Mesenchymal stem cell (in vitro differentiated cells and primary cell): Measurements from ENCODE around the gene C13orf46.

ENCODE experiments used
- DNase-seq: peaks from one replicate; pipeline ENCODE4 v3.0.0-alpha.2; 2013
- H2AFZ ChIP-seq: one replicate; pipeline ENCODE4 v1.6.1; 2013; ENCODE audit warnings: low read depth, mild to moderate bottlenecking, control low read depth, inconsistent platforms, low read length, moderate library complexity
- H2AK5ac ChIP-seq: 2 replicates; pipeline ENCODE4 v1.6.1; 2013; ENCODE audit warnings: low read length, moderate library complexity, mild to moderate bottlenecking, inconsistent platforms; ENCODE audit not compliant: severe bottlenecking
- H2BK120ac ChIP-seq: one replicate; pipeline ENCODE4 v1.6.1; 2013; ENCODE audit warnings: low read depth, mild to moderate bottlenecking, inconsistent platforms, low read length, moderate library complexity
- H2BK12ac ChIP-seq, 2 experiments: one replicate each; pipeline ENCODE4 v1.6.1; 2013; ENCODE audit warnings: inconsistent platforms in 2 of 2, low read length in 2 of 2, mild to moderate bottlenecking in 2 of 2, moderate library complexity in 2 of 2, control low read depth in 1 of 2
- H2BK15ac ChIP-seq: one replicate; pipeline ENCODE4 v1.6.1; 2013; ENCODE audit warnings: mild to moderate bottlenecking, low read depth, inconsistent platforms; ENCODE audit not compliant: poor library complexity, severe bottlenecking
- H2BK5ac ChIP-seq: 2 replicates; pipeline ENCODE4 v1.6.1; 2013; ENCODE audit warnings: low read depth, mild to moderate bottlenecking, low read length, control low read depth, inconsistent platforms; ENCODE audit not compliant: poor library complexity, severe bottlenecking
- H3K14ac ChIP-seq, 2 experiments: one replicate each; pipeline ENCODE4 v1.6.1; 2013; ENCODE audit warnings: inconsistent platforms in 2 of 2, low read length in 2 of 2, control low read depth in 1 of 2, mild to moderate bottlenecking in 1 of 2, moderate library complexity in 1 of 2
- H3K18ac ChIP-seq, 2 experiments: one replicate each; pipeline ENCODE4 v1.6.1; 2013; ENCODE audit warnings: inconsistent platforms in 2 of 2, low read length in 2 of 2, control low read depth in 1 of 2, low read depth in 1 of 2, mild to moderate bottlenecking in 1 of 2
- H3K23ac ChIP-seq, 2 experiments: one replicate each; pipeline ENCODE4 v1.6.1; 2013; ENCODE audit warnings: inconsistent platforms in 2 of 2, low read length in 2 of 2, mild to moderate bottlenecking in 2 of 2, moderate library complexity in 2 of 2, control low read depth in 1 of 2
- H3K27ac ChIP-seq: 2 replicates; pipeline ENCODE4 v1.5.1; 2013; ENCODE audit warnings: mild to moderate bottlenecking, moderate library complexity, low read length, control low read depth, inconsistent platforms; ENCODE audit not compliant: poor library complexity, severe bottlenecking
- H3K27me3 ChIP-seq, 2 experiments: 2 replicates each; pipeline versions ENCODE4 v1.6.1 to v1.7.0; 2013; ENCODE audit warnings: low read length in 2 of 2, mild to moderate bottlenecking in 2 of 2, moderate library complexity in 2 of 2, control low read depth in 1 of 2, inconsistent platforms in 1 of 2; ENCODE audit not compliant: control insufficient read depth in 1 of 2, insufficient read depth in 1 of 2
- H3K36me3 ChIP-seq, 2 experiments: 2 replicates each; pipeline versions ENCODE4 v1.6.1 to v1.7.0; 2013; ENCODE audit warnings: low read length in 2 of 2, control low read depth in 1 of 2, inconsistent platforms in 1 of 2, low read depth in 1 of 2, mild to moderate bottlenecking in 1 of 2; ENCODE audit not compliant: insufficient read depth in 2 of 2, control insufficient read depth in 1 of 2
- H3K4ac ChIP-seq, 2 experiments: one replicate each; pipeline ENCODE4 v1.6.1; 2013; ENCODE audit warnings: inconsistent platforms in 2 of 2, low read length in 2 of 2, mild to moderate bottlenecking in 2 of 2, moderate library complexity in 2 of 2, control low read depth in 1 of 2, low read depth in 1 of 2
- H3K4me1 ChIP-seq: 2 replicates; pipeline ENCODE4 v1.6.1; 2013; ENCODE audit warnings: low read depth, low read length, control low read depth; ENCODE audit not compliant: control insufficient read depth, insufficient read depth
- H3K4me2 ChIP-seq: 2 replicates; pipeline ENCODE4 v1.6.1; 2013; ENCODE audit warnings: low read length, mild to moderate bottlenecking, inconsistent platforms; ENCODE audit not compliant: poor library complexity, severe bottlenecking
- H3K4me3 ChIP-seq, 2 experiments: 2 replicates each; pipeline versions ENCODE4 v1.5.1 to v1.7.0; 2013; ENCODE audit warnings: low read length in 2 of 2, mild to moderate bottlenecking in 2 of 2, control low read depth in 1 of 2, low read depth in 1 of 2; ENCODE audit not compliant: insufficient read depth in 1 of 2
- H3K79me1 ChIP-seq: replicated peaks from 2 replicates; pipeline ENCODE4 v1.6.1; 2013; ENCODE audit warnings: mild to moderate bottlenecking, control low read depth, low read length, inconsistent platforms; ENCODE audit not compliant: poor library complexity, severe bottlenecking
- H3K9ac ChIP-seq: 2 replicates; pipeline ENCODE4 v1.7.0; 2013; ENCODE audit warnings: mild to moderate bottlenecking, low read length, moderate library complexity
- H3K9me3 ChIP-seq: 2 replicates; pipeline ENCODE4 v1.7.0; 2013; ENCODE audit warnings: mild to moderate bottlenecking, low read length; ENCODE audit not compliant: control insufficient read depth
- H4K8ac ChIP-seq: one replicate; pipeline ENCODE4 v1.6.1; 2013; ENCODE audit warnings: inconsistent platforms, mild to moderate bottlenecking, low read length, moderate library complexity
- H4K91ac ChIP-seq: one replicate; pipeline ENCODE4 v1.6.1; 2013; ENCODE audit warnings: mild to moderate bottlenecking, low read length, inconsistent platforms
- WGBS: methylation state at CpG from one replicate; pipeline ENCODE4 v1.1.7; 2013; ENCODE audit warnings: mixed read lengths; 5-methylcytosine and 5-hydroxymethylcytosine counted together

C13orf46 gene

DNA sequence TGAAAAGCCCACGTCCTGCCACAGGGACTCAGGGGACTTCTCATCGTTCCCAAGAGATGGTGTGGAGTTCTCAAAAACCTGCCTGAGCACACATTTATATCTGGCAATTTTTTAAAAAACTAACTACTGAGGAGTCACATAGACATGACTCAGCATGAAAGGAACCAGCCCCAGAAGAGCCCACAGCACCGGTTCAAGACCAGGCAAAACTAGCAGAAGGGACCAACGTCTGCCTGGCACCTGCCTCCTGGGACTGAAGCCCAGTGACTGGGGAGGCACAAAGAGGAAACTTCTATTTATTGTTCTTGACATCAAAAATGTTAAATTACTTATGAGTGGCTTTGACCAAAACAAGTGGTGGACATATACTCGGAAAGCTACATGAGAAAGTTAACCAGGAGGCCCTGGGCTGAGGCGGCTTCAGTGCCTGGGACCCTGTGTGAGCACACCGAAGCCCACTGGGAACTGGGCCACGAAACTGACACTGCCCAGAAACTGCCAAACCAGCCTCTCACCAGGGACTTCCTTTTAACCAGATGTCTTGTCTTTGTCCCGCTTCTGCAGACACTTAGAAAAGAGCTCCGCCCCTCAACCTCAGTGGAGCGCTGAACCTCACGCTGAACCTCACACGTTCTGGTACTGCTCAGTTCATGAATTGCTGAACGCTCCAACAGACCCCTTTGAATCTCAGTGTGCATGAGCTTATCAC lies 25.7 kb downstream of the C13orf46 start:
- Histone ChIP-seq H3K4me2 (no peak overlapping the region), H3K4ac (peak overlapping the region in 1 of 2 experiments; percentile 17), H4K91ac (no peak overlapping the region), H2BK5ac (no peak overlapping the region), H3K9me3 (no peaks in the 10 kb centered on the region), H2BK120ac (no peak overlapping the region), H3K4me3 (no peak overlapping the region), H2BK15ac (no peak overlapping the region), H2AFZ (no peak overlapping the region), H3K36me3 (peaks cover 0 to 66% of the 10 kb centered on the region in 2 experiments), H3K9ac (peak overlapping the region; percentile 44), H2BK12ac (peak overlapping the region in 1 of 2 experiments; percentile 31), H2AK5ac (no peak overlapping the region), H3K18ac (no peak overlapping the region), H3K4me1 (peaks cover 12% of the 10 kb centered on the region), H3K27me3 (no peaks in the 10 kb centered on the region), H4K8ac (no peak overlapping the region), H3K23ac (no peak overlapping the region), H3K27ac (no peak overlapping the region), H3K14ac (no peak overlapping the region), H3K79me1 (peaks cover 16% of the 10 kb centered on the region)
- DNase-seq = no peak
- WGBS = 90% methylated on average over 14 of the region's 14 CpGs

- 80% methylated on average over 17 of the region's 17 CpGs for WGBS
- H2BK120ac ChIP-seq = no peak overlapping the region
- H3K27ac ChIP-seq = no peak overlapping the region
Measured at GRCh38 chr13:113947311-113948033, 26.4 kb downstream of the C13orf46 start.

GRCh38 chr13:113946409-113947181 lies 27.3 kb downstream of the C13orf46 start:
- Histone ChIP-seq H3K36me3 (peaks cover 0 to 59% of the 10 kb centered on the region in 2 experiments), H3K27me3 (no peaks in the 10 kb centered on the region), H3K14ac (no peak overlapping the region), H2BK120ac (peak overlapping the region; percentile 45), H3K4me2 (no peak overlapping the region), H4K8ac (no peak overlapping the region), H3K4ac (peak overlapping the region in 1 of 2 experiments; percentile 13), H3K23ac (no peak overlapping the region), H3K9me3 (no peaks in the 10 kb centered on the region), H2BK5ac (no peak overlapping the region), H2AK5ac (no peak overlapping the region), H3K4me3 (no peak overlapping the region), H4K91ac (peak overlapping the region; percentile 57), H3K27ac (no peak overlapping the region), H3K18ac (peak overlapping the region in 1 of 2 experiments; percentile 30), H3K79me1 (peaks cover 8% of the 10 kb centered on the region), H3K4me1 (peaks cover 12% of the 10 kb centered on the region), H3K9ac (peak overlapping the region; percentile 44), H2AFZ (no peak overlapping the region), H2BK12ac (peak overlapping the region; percentile 6 to 51), H2BK15ac (no peak overlapping the region)
- WGBS = 96% methylated on average over 26 of the region's 26 CpGs
- DNase-seq = no peak

More at GRCh38 chr13:113947311-113948033, 26.4 kb downstream of the C13orf46 start:
- Histone ChIP-seq H3K79me1 (peaks cover 13% of the 10 kb centered on the region), H3K9ac (peak overlapping the region; percentile 44), H3K4ac (peak overlapping the region in 1 of 2 experiments; percentile 37), H3K18ac (peak overlapping the region in 1 of 2 experiments; percentile 30), H2BK5ac (no peak overlapping the region), H2BK15ac (peak overlapping the region; percentile 50), H3K36me3 (peaks cover 0 to 64% of the 10 kb centered on the region in 2 experiments), H3K4me1 (peaks cover 12% of the 10 kb centered on the region), H4K8ac (no peak overlapping the region), H3K9me3 (no peaks in the 10 kb centered on the region), H4K91ac (no peak overlapping the region), H2BK12ac (peak overlapping the region; percentile 31 to 60), H2AK5ac (no peak overlapping the region), H3K27me3 (no peaks in the 10 kb centered on the region), H3K23ac (no peak overlapping the region), H3K4me2 (no peak overlapping the region), H3K4me3 (no peak overlapping the region), H2AFZ (no peak overlapping the region), H3K14ac (no peak overlapping the region)
- DNase-seq = peak; percentile 43
